Panc1 (cell line): Measurements from ENCODE around the gene FLYWCH1.

Experiments
- POLR2AphosphoS5 ChIP-seq: IDR thresholded peaks from 2 replicates; pipeline ENCODE4 v1.6.1; 2012; ENCODE audit warnings: mild to moderate bottlenecking, low read depth, low read length, moderate library complexity
- SIN3A ChIP-seq: IDR thresholded peaks from 2 replicates; pipeline ENCODE4 v1.6.1; 2012; ENCODE audit warnings: low read depth, mild to moderate bottlenecking, low read length, moderate library complexity, borderline replicate concordance; ENCODE audit not compliant: insufficient read depth
- TCF7L2 ChIP-seq: IDR thresholded peaks from 2 replicates; pipeline ENCODE4 v1.6.1; 2011; ENCODE audit warnings: mild to moderate bottlenecking, low read depth, low read length, inconsistent platforms
- TF ChIP-seq, protein P1 (sequence below): fragments of 450-650 bp; IDR thresholded peaks from 2 replicates; pipeline ENCODE4 v1.5.1; 2017; ENCODE audit warnings: mild to moderate bottlenecking
- TF ChIP-seq, protein P2 (sequence below), 2 experiments: IDR thresholded peaks; 2 replicates each; pipeline ENCODE4 v1.6.1; 2011 to 2012; ENCODE audit warnings: low read depth in 2 of 2, control low read depth in 1 of 2, low read length in 1 of 2, mild to moderate bottlenecking in 1 of 2, moderate library complexity in 1 of 2; ENCODE audit not compliant: insufficient read depth in 1 of 2

DNA sequence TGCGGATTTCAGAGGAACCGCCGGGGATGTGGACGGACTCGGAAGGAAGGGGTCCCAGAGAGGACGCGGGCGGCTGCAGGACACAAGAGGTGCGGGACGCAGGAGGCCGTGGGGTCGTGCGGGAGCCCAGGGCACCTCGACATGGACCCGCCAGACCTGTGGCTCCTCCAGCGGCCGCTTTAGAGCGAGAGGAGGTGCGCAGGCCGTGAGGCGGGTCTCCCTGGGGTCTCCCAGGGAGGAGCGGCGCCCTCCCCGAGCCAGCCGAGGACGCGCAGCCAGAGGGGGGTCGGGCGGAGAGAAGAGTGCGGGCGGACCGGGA, 6.8 kb upstream of the FLYWCH1 start:
- no peak for TF ChIP-seq POLR2AphosphoS5
- TF ChIP-seq, protein P1, sequence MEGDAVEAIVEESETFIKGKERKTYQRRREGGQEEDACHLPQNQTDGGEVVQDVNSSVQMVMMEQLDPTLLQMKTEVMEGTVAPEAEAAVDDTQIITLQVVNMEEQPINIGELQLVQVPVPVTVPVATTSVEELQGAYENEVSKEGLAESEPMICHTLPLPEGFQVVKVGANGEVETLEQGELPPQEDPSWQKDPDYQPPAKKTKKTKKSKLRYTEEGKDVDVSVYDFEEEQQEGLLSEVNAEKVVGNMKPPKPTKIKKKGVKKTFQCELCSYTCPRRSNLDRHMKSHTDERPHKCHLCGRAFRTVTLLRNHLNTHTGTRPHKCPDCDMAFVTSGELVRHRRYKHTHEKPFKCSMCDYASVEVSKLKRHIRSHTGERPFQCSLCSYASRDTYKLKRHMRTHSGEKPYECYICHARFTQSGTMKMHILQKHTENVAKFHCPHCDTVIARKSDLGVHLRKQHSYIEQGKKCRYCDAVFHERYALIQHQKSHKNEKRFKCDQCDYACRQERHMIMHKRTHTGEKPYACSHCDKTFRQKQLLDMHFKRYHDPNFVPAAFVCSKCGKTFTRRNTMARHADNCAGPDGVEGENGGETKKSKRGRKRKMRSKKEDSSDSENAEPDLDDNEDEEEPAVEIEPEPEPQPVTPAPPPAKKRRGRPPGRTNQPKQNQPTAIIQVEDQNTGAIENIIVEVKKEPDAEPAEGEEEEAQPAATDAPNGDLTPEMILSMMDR = no peak
- TF ChIP-seq, protein P2, sequence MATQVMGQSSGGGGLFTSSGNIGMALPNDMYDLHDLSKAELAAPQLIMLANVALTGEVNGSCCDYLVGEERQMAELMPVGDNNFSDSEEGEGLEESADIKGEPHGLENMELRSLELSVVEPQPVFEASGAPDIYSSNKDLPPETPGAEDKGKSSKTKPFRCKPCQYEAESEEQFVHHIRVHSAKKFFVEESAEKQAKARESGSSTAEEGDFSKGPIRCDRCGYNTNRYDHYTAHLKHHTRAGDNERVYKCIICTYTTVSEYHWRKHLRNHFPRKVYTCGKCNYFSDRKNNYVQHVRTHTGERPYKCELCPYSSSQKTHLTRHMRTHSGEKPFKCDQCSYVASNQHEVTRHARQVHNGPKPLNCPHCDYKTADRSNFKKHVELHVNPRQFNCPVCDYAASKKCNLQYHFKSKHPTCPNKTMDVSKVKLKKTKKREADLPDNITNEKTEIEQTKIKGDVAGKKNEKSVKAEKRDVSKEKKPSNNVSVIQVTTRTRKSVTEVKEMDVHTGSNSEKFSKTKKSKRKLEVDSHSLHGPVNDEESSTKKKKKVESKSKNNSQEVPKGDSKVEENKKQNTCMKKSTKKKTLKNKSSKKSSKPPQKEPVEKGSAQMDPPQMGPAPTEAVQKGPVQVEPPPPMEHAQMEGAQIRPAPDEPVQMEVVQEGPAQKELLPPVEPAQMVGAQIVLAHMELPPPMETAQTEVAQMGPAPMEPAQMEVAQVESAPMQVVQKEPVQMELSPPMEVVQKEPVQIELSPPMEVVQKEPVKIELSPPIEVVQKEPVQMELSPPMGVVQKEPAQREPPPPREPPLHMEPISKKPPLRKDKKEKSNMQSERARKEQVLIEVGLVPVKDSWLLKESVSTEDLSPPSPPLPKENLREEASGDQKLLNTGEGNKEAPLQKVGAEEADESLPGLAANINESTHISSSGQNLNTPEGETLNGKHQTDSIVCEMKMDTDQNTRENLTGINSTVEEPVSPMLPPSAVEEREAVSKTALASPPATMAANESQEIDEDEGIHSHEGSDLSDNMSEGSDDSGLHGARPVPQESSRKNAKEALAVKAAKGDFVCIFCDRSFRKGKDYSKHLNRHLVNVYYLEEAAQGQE (IDR thresholded peaks at IDR 0.05; ENCODE audit: insufficient read depth in 1 of 2, low read depth in 2 of 2, low read length in 1 of 2) = no peak; a peak in 1 of 4 replicates
- TF ChIP-seq SIN3A = no peak
- TF ChIP-seq TCF7L2 = no peak
